ENCODE measurements around the gene NUDT8. TPM values are rescaled to one million over a fixed set of nuclear protein-coding genes. Genes with fewer than 3 reads are reported as not detected.
"Not testable (repeated sequence)": the region's sequence is repeated elsewhere in the genome, so short reads cannot be mapped to it uniquely, and the experiment has no call there.

NUDT8 gene
- total RNA-seq, 1 experiment from 2014 or later: 5.3 TPM

- DNase-seq (ENCODE audit: low spot score): no peak
These were observed 16.3 kb downstream of the NUDT8 start for GRCh38 chr11:67613313-67613959.

- no peak for DNase-seq (ENCODE audit: low spot score)
These were observed 17.0 kb downstream of the NUDT8 start for GRCh38 chr11:67612751-67613150.

DNA sequence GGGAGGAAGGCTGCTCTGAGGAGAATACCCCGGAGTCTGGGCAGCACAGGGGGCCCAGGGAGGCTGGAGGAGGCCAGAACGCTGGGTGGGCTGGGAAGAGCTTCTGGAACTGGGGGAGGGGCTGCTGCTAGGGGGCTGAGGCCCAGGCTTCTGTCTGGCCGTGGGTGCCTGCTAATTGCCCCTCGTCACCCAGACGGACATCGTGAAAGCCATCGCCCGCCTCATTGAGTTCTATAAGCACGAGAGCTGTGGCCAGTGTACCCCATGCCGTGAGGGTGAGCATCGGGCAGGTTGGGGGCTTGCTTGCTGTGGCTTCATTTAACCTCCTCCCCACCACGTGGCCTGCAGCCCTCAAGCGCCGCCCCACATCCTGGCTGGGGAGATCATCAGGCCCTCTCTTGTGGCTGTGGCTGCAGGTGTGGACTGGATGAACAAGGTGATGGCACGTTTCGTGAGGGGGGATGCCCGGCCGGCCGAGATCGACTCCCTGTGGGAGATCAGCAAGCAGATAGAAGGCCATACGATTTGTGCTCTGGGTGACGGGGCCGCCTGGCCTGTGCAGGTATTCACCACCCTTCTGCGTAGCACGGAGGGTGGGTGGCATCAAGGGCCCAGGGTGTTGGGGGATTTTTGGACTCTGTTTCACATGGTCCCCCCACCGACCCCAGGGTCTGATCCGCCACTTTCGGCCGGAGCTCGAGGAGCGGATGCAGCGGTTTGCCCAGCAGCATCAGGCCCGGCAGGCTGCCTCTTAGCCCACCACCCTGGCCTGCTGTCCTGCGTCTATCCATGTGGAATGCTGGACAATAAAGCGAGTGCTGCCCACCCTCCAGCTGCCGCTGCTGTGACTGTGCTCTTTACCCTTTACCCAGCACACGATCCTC, 17.8 kb downstream of the NUDT8 start:
- no peak for DNase-seq (ENCODE audit: low spot score)

GRCh38 chr11:67611165-67611564, 18.6 kb downstream of the NUDT8 start:
- DNase-seq (ENCODE audit: low spot score): no peak

- no peak for DNase-seq (ENCODE audit: low spot score)
These were observed 19.4 kb downstream of the NUDT8 start for GRCh38 chr11:67610302-67610868.

DNA sequence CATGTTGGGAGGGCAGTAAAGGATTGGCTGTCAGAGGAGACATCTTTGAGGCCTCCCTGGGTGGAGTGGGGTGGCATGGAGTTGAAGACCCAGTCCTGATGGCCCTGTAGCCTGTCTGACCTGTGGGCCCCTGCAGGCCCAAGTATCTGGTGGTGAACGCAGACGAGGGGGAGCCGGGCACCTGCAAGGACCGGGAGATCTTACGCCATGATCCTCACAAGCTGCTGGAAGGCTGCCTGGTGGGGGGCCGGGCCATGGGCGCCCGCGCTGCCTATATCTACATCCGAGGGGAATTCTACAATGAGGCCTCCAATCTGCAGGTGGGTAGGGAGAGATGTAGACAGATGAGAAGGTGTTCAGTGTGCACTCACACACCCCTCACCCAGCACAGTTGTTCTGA, 20.4 kb downstream of the NUDT8 start:
- no peak for DNase-seq (ENCODE audit: low spot score)

GRCh38 chr11:67608486-67608885, 21.3 kb downstream of the NUDT8 start:
- no peak for DNase-seq (ENCODE audit: low spot score)

DNA sequence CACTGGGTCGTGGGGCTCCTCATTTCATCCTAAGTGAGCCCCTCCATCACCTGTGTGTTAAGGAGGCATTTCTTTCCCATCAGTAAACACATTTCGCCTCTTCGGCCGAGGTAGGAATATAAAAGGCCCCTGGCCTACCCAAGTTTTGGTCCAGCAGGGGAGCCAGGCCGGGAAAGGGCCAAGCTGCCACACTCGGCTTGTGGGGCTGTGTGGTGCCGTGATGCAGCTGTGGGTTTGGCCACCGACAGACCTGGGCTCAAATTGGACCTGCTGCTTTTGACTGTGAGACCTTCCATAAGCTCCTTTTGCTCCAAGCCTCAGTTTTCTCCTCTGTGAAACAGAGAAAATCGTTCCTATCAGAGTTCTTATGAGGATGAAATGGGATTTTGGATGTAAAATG, 22.2 kb downstream of the NUDT8 start:
- DNase-seq (ENCODE audit: low spot score): no peak

GRCh38 chr11:67606492-67607295, 23.0 kb downstream of the NUDT8 start, which contains the start of gene NDUFV1:
Gene NDUFV1 (plus strand): TSS chr11:67606936. CDS start chr11:67607005, 69 bp downstream.
- DNase-seq (ENCODE audit: low spot score): peak; percentile 83

DNA sequence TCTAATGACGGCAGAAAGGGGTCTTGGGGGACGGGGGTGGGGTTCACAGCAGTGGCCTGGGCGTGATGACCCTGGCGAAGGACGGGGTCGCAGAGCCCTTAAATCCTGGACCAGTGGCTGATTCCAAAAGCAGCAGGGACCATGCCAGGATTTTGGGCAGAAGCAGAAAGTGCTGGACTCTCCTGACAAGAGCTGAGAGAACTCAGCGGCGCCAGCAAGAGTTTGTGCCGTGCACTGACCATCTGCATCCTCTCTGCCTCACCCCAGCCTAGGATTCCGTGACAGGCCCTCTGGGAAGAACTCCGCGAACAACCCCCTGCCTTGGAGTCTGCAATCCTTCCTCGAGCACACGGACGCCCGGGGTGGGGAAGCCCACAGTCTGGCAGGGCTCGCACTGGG, 23.6 kb downstream of the NUDT8 start:
- no peak for DNase-seq (ENCODE audit: low spot score)

GRCh38 chr11:67605231-67606011, 24.3 kb downstream of the NUDT8 start:
- DNase-seq (ENCODE audit: low spot score): no peak

DNA sequence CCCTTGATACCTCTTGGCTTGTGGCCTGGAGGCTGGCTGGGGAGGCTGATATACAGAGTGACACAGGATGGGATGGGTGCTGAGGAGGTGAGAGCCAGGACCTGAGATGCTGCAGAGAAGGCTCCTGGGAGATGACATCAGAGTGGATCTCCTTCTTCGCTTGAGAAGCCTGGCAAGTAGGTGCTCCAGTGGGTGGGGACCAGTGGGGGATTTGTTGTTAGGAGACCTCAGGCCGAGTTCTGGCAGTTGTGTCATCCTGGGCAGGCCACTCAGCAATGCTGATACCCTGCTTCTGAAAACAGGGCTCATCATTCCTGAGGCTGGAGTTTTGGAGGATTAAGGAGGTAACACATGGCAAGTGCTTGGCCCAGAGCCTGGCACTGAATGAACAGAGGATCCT, 24.9 kb downstream of the NUDT8 start:
- no peak for DNase-seq (ENCODE audit: low spot score)

- DNase-seq (ENCODE audit: low spot score): not testable (repeated sequence)
These were observed 25.6 kb downstream of the NUDT8 start for GRCh38 chr11:67604119-67604518.

- DNase-seq (ENCODE audit: low spot score): no peak
These were observed 28.6 kb downstream of the NUDT8 start for GRCh38 chr11:67601098-67601497.

- no peak for DNase-seq (ENCODE audit: low spot score)
These were observed 29.3 kb downstream of the NUDT8 start for GRCh38 chr11:67600324-67601029.

GRCh38 chr11:67599149-67599548, 30.6 kb downstream of the NUDT8 start:
- DNase-seq (ENCODE audit: low spot score): no peak

DNA sequence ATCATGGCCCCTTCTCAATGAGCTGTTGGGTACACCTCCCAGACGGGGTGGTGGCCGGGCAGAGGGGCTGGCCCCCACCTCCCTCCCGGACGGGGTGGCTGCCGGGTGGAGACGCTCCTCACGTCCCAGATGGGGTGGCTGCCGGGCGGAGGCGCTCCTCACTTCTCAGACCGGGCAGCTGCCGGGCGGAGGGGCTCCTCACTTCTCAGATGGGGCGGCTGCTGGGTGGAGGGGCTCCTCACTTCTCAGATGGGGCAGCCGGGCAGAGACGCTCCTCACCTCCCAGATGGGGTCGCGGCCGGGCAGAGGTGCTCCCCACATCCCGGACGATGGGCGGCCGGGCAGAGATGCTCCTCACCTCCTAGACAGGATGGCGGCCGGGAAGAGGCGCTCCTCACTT, 31.8 kb downstream of the NUDT8 start:
- not testable (repeated sequence) for DNase-seq (ENCODE audit: low spot score)

DNA sequence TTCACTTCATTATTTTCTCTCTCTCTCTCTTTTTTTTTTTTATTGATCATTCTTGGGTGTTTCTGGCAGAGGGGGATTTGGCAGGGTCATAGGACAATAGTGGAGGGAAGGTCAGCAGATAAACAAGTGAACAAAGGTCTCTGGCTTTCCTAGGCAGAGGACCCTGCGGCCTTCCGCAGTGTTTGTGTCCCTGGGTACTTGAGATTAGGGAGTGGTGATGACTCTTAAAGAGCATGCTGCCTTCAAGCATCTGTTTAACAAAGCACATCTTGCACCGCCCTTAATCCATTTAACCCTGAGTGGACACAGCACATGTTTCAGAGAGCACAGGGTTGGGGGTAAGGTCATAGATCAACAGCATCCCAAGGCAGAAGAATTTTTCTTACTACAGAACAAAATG, 32.3 kb downstream of the NUDT8 start:
- not testable (repeated sequence) for DNase-seq (ENCODE audit: low spot score)

GRCh38 chr11:67596753-67597300, 32.9 kb downstream of the NUDT8 start:
- no peak for DNase-seq (ENCODE audit: low spot score)

GRCh38 chr11:67594480-67594879, 35.3 kb downstream of the NUDT8 start:
- DNase-seq (ENCODE audit: low spot score): no peak
